ENCODE results near the gene P3H1.
"Not testable (repeated sequence)": the region's sequence is repeated elsewhere in the genome, so short reads cannot be mapped to it uniquely, and the experiment has no call there.

The P3H1 gene

GRCh38 chr1:42723511-42723910, 43.3 kb downstream of the P3H1 start:
- no peak for DNase-seq

- DNase-seq: not testable (repeated sequence)
Measured at GRCh38 chr1:42722403-42722802, 44.4 kb downstream of the P3H1 start.

- DNase-seq: no peak
Measured at GRCh38 chr1:42721926-42722325, 44.9 kb downstream of the P3H1 start.

GRCh38 chr1:42720868-42721267, 46.0 kb downstream of the P3H1 start:
- DNase-seq: no peak

GRCh38 chr1:42714441-42714840, 52.4 kb downstream of the P3H1 start:
- not testable (repeated sequence) for DNase-seq

- no peak for DNase-seq
Measured at GRCh38 chr1:42713293-42713692, 53.5 kb downstream of the P3H1 start.

- DNase-seq: not testable (repeated sequence)
Measured at GRCh38 chr1:42712808-42713207, 54.0 kb downstream of the P3H1 start.

- no peak for DNase-seq
Measured at GRCh38 chr1:42703888-42704464, 62.9 kb downstream of the P3H1 start.

GRCh38 chr1:42700006-42700405, 66.8 kb downstream of the P3H1 start:
- no peak for DNase-seq

GRCh38 chr1:42698081-42698813, 68.6 kb downstream of the P3H1 start:
- DNase-seq: no peak

Measured in activated naive CD4-positive, alpha-beta T cell (primary cell).